ENCODE results near the gene KCNA3. TPM values are rescaled to one million over a fixed set of nuclear protein-coding genes. Genes with fewer than 3 reads are reported as not detected.

KCNA3 gene
- total and polyA plus RNA-seq, 9 of the 15 experiments (the other 6 are each of a cell fraction or from before 2014, with no cell fraction given) = not detected

DNA sequence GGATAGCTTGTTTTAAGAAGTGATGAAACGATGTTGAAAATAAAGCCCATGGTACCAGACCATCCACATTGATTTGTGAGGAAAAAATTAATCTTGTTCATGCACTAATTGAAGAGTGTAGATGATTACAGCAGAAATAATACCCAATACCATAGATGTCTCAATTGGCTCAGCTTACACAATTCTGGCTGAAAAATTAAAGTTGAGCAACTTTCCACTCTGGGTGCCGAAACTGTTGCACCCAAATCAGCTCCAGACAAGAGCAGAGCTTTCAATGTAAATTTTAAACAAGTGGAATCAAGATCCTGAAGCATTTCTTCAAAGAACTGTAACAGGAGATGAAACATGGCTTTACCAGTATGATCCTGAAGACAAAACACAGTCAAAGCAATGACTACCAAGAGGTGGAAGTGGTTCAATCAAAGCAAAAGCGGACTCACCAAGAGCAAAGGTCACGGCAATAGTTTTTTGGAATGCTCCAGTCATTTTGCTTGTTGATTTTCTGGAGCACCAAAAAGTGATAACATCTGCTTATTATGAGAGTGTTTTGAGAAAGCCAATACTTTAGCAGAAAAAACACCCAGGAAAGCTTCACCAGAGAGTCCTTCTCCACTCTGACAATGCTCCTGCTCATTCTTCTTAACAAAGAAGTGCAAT lies 16.1 kb upstream of the KCNA3 start:
- Histone ChIP-seq H3K27ac (ENCODE audit: extremely low read depth, low read depth, low read length) (no peak overlapping the region), H4K20me1 (replicated peaks; ENCODE audit: control insufficient read depth, insufficient read depth, low read length) (no peaks in the 10 kb centered on the region), H3K9ac (ENCODE audit: insufficient read depth in 1 of 2, low read depth in 2 of 2, low read length in 2 of 2) (no peak overlapping the region), H3K9me3 (replicated peaks; ENCODE audit: control insufficient read depth, insufficient read depth, low read depth, low read length) (no peaks in the 10 kb centered on the region), H3K79me2 (ENCODE audit: control insufficient read depth, insufficient read depth, low read length) (no peaks in the 10 kb centered on the region), H3K27me3 (ENCODE audit: control insufficient read depth in 2 of 2, insufficient read depth in 2 of 2, low read length in 2 of 2) (peaks cover 0 to 4% of the 10 kb centered on the region in 2 experiments; a peak in 2 of 5 replicates), H3K4me3 (no peak overlapping the region), H3K4me2 (ENCODE audit: insufficient read depth, low read length) (no peak overlapping the region), H3K4me1 (replicated peaks in 1 of 2; ENCODE audit: control insufficient read depth in 2 of 2, insufficient read depth in 2 of 2, low read length in 2 of 2) (no peaks in the 10 kb centered on the region), H3K36me3 (ENCODE audit: control insufficient read depth, insufficient read depth, low read length) (no peaks in the 10 kb centered on the region), H3K9me1 (ENCODE audit: control insufficient read depth, insufficient read depth, low read length) (no peaks in the 10 kb centered on the region), H2AFZ (ENCODE audit: low read depth, low read length) (no peak overlapping the region)
- intact Hi-C loops (cut with micrococcal nuclease) (no loop called here), in situ Hi-C loops (cut with MboI) (no loop called here)
- no peak for ATAC-seq
- no TSS peak for BruUV-seq (replicated peaks)
- POLR2A ChIA-PET = no interaction called here
- 1% methylated on average over 4 of the region's 4 CpGs for WGBS (ENCODE audit: insufficient coverage, low coverage, missing lambda C conversion rate)
- TF ChIP-seq SMARCB1 (IDR thresholded peaks at IDR 0.05; ENCODE audit: insufficient read length, low read depth) (no peak), BRD4 (IDR thresholded peaks at IDR 0.05) (no peak), NR2C1 (IDR thresholded peaks at IDR 0.05) (no peak), NR2C1 (tag; IDR thresholded peaks at IDR 0.05) (no peak), NFIX (CRISPR knock-in tag; IDR thresholded peaks at IDR 0.05; ENCODE audit: low read depth) (no peak), MLX (CRISPR knock-in tag; conservative IDR thresholded peaks at IDR 0.05) (no peak), KLF6 (CRISPR knock-in tag; IDR thresholded peaks at IDR 0.05; ENCODE audit: borderline replicate concordance) (no peak), ZNF146 (CRISPR knock-in tag; IDR thresholded peaks at IDR 0.05; ENCODE audit: unreplicated experiment) (no peak), POLR2AphosphoS2 (IDR thresholded peaks at IDR 0.05; ENCODE audit: low read length) (no peak), RFX5 (IDR thresholded peaks at IDR 0.05; ENCODE audit: low read depth, low read length) (no peak), PCBP1 (IDR thresholded peaks at IDR 0.05; ENCODE audit: low read depth, low read length, poor library complexity, severe bottlenecking) (no peak), RBBP5 (IDR thresholded peaks at IDR 0.05; ENCODE audit: borderline replicate concordance, insufficient read depth, low read length, poor library complexity, severe bottlenecking) (no peak), MED1 (CRISPR knock-in tag; IDR thresholded peaks at IDR 0.05; ENCODE audit: borderline replicate concordance) (no peak)
- TF ChIP-seq, protein P1, sequence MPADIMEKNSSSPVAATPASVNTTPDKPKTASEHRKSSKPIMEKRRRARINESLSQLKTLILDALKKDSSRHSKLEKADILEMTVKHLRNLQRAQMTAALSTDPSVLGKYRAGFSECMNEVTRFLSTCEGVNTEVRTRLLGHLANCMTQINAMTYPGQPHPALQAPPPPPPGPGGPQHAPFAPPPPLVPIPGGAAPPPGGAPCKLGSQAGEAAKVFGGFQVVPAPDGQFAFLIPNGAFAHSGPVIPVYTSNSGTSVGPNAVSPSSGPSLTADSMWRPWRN (IDR thresholded peaks at IDR 0.05; ENCODE audit: low read depth) = no peak
- no peak for DNase-seq (ENCODE audit: extremely low read depth in 1 of 4, low spot score in 3 of 4)
- CTCF ChIA-PET (ENCODE audit: low intra/inter-chr PET ratio) = no interaction called here
- no peak for FAIRE-seq
